Effector memory CD8-positive, alpha-beta T cell (primary cell): ENCODE data around the gene HSDL1.
"Not testable (repeated sequence)": the region's sequence is repeated elsewhere in the genome, so short reads cannot be mapped to it uniquely, and the experiment has no call there.

Experiments used
- ATAC-seq: fragments of 150-1000 bp; cut with Tn5 transposase; replicated peaks from 2 replicates; pipeline ENCODE4 v1.10.0; 2021; ENCODE audit warnings: mild to moderate bottlenecking, moderate library complexity
- DNase-seq, 3 experiments: peaks; one replicate each; pipeline ENCODE4 v3.0.0; 2021
- H3K27ac Mint-ChIP-seq, 2 donors: one replicate each; pipeline ENCODE4 v1.8.0; 2022; ENCODE audit warnings: mild to moderate bottlenecking in 2 of 2, mixed read lengths in 2 of 2, moderate library complexity in 2 of 2
- H3K27me3 Mint-ChIP-seq, 2 donors: one replicate each; pipeline ENCODE4 v1.8.0; 2022; ENCODE audit warnings: mixed read lengths in 2 of 2
- H3K36me3 Mint-ChIP-seq: one replicate; pipeline ENCODE4 v1.8.0; 2022; ENCODE audit warnings: mild to moderate bottlenecking, moderate library complexity, mixed read lengths; ENCODE audit not compliant: insufficient read depth
- H3K4me1 Mint-ChIP-seq, 2 donors: one replicate each; pipeline ENCODE4 v1.8.0; 2022; ENCODE audit warnings: low read depth in 2 of 2, mixed read lengths in 2 of 2
- H3K4me3 Mint-ChIP-seq, 2 donors: one replicate each; pipeline ENCODE4 v1.8.0; 2022; ENCODE audit warnings: mild to moderate bottlenecking in 2 of 2, mixed read lengths in 2 of 2, moderate library complexity in 2 of 2
- H3K9me3 Mint-ChIP-seq, 2 donors: one replicate each; pipeline ENCODE4 v1.8.0; 2022; ENCODE audit warnings: mixed read lengths in 2 of 2

Gene HSDL1

DNA sequence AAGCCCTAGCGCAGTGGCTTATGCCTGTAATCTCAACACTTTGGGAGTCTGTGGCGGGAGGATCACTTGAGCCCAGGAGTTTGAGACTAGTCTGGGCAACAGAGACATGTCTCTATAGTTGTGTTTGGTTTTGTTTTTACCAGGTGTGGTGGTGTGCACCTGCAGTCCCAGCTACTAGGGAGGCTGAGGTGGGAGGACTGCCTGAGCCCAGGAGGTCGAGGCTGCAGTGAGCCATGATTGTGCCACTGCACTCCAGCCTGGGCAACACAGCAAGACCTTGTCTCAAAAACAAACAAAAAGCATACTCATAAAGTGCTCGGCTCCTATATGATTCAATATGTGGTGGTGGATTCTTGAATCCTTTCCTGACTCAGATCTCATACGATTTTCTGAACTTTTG is 26.7 kb downstream of the HSDL1 start:
- not testable (repeated sequence) for H3K27me3 Mint-ChIP-seq, H3K27ac Mint-ChIP-seq, DNase-seq, H3K9me3 Mint-ChIP-seq, ATAC-seq
- peak overlapping the region in 1 of 2 donors; percentile 13 for H3K4me3 Mint-ChIP-seq
- peaks cover 21% of the 10 kb centered on the region for H3K36me3 Mint-ChIP-seq
- H3K4me1 Mint-ChIP-seq: peaks cover 11 to 20% of the 10 kb centered on the region in 2 donors

DNA sequence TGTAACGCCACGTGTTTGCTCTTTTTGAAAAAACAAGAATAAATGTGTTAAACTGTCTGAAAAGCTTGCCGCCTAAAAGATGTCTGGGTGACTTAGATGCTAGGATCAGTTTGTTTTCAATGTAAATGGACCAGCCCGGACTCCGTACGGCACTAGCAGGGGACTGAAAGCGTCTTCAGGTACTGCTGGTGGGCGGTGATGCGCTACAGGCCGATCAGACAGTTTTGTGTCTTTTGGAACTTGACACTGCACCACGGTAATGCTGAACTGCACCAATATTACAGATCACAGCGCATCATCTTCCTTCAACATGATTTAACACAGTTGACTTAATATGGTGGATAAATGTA is 27.5 kb downstream of the HSDL1 start:
- ATAC-seq: no peak
- Mint-ChIP-seq H3K27me3 (no peaks in the 10 kb centered on the region), H3K4me1 (peaks cover 11 to 20% of the 10 kb centered on the region in 2 donors)

DNA sequence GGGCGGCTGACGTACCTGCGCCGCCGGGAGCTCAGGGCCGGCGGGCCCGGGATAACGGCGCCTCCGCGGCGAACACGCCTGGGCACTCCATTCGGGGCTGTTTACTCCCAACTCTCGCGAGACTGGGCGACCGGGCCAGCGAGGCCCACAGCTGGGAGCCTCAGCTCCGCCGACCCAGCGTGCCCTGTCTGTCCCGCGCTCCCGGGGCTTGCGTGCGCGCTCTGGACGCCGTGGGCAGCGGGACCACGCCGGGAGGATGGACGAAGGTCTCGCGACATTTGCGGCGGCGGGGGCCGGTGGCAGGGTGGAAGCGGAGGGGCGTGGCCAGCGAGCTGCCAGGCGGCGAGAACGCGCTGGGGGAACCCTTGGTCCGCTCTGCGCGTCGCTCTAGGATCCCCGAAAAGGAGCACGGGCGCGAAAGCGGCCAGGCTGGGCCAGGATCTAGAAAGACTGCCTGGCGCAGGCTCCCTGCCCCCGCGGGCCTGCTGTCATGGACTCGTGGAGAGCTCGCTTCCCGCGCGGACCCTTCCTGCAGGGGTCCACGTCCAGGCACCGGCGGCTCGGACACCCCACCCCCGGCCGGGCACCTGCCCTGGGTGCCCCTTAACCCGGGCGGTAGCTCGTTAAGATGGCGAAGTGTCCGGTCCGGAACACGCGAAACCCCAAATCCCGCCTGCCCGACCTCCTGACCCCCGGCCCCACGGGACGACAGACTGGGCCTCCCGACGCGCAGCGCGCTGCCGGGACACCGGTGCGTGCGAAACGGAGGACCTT is 28.1 kb downstream of the HSDL1 start, which contains the start of gene MBTPS1:
TSS of gene MBTPS1 (minus strand) at position 223 of the 774 bp plus-strand sequence. CDS start 15,159 bp downstream, outside the sequence.
- DNase-seq (peak; percentile 97 to 98 (median 97)), ATAC-seq (peak; percentile 87)
- Mint-ChIP-seq H3K4me1 (peaks cover 11 to 20% of the 10 kb centered on the region in 2 donors), H3K4me3 (peak within 1 kb of the TSS; percentile 90 to 92), H3K9me3 (no peaks in the 10 kb centered on the region), H3K27ac (peak within 1 kb of the TSS; percentile 93 to 98), H3K27me3 (no peaks in the 10 kb centered on the region), H3K36me3 (peaks cover 21% of the 10 kb centered on the region)

More for the DNA sequence above, 27.5 kb downstream of the HSDL1 start:
- Mint-ChIP-seq H3K27ac (peak overlapping the region; percentile 93 to 98), H3K4me3 (peak overlapping the region; percentile 90 to 92), H3K36me3 (peaks cover 21% of the 10 kb centered on the region), H3K9me3 (no peaks in the 10 kb centered on the region)
- no peak for DNase-seq

DNA sequence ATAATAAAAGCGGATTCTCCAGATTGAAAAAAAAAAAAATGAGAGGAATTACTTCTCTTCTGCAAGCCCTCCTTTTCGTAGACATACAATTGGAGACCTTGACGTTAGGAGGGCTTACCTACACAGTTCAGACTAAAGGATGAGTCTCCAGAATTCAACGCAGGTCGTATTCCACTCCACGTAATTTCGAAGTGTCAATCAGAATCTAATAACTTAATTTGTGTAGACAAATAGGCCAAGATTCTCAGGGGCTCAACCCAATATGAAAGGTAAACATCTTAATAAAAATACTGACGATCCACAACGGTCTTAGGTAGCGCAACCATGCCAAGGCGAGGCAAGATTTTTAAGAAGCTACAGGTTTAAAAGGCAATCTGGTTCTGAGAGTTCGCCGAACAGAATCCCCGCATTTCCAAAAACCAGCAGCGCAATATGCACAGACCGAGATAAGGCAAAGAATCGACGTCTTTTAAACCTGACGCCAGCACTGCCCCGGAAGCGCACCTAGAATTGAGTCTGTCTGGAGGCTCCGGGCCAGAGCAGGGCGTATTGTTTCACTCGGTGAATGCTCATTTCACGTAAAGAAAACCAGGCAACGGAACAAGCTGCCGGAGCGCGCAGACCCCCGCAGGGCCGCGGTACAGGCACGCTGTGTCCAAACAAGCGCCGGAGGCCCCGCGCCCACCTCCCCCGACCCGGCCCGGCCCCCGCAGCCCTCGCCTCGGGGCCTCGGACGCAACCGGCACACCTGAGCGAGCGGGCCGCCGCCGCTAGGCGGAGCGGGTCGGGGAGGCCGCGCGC is 28.9 kb downstream of the HSDL1 start:
- peaks cover 26% of the 10 kb centered on the region for H3K36me3 Mint-ChIP-seq
- H3K9me3 Mint-ChIP-seq: no peaks in the 10 kb centered on the region
- DNase-seq (peak in 2 of 3 experiments; percentile 43 to 49), ATAC-seq (peak; percentile 58)
- no peaks in the 10 kb centered on the region for H3K27me3 Mint-ChIP-seq
- peaks cover 14 to 22% of the 10 kb centered on the region in 2 donors for H3K4me1 Mint-ChIP-seq
- peak overlapping the region; percentile 93 to 98 for H3K27ac Mint-ChIP-seq
- peak overlapping the region; percentile 90 to 92 for H3K4me3 Mint-ChIP-seq

GRCh38 chr16:84111949-84112348 is 33.0 kb downstream of the HSDL1 start:
- H3K36me3 Mint-ChIP-seq: peaks cover 44% of the 10 kb centered on the region
- DNase-seq, H3K4me3 Mint-ChIP-seq, H3K27me3 Mint-ChIP-seq, ATAC-seq, H3K27ac Mint-ChIP-seq, H3K9me3 Mint-ChIP-seq: not testable (repeated sequence)
- H3K4me1 Mint-ChIP-seq: peaks cover 27 to 33% of the 10 kb centered on the region in 2 donors

GRCh38 chr16:84111525-84111924 is 33.5 kb downstream of the HSDL1 start:
- H3K4me3 Mint-ChIP-seq: no peak overlapping the region
- H3K9me3 Mint-ChIP-seq: no peaks in the 10 kb centered on the region
- H3K27me3 Mint-ChIP-seq: no peaks in the 10 kb centered on the region
- DNase-seq: no peak
- peaks cover 29 to 38% of the 10 kb centered on the region in 2 donors for H3K4me1 Mint-ChIP-seq
- no peak for ATAC-seq
- peaks cover 40% of the 10 kb centered on the region for H3K36me3 Mint-ChIP-seq
- peak overlapping the region in 1 of 2 donors; percentile 26 for H3K27ac Mint-ChIP-seq

DNA sequence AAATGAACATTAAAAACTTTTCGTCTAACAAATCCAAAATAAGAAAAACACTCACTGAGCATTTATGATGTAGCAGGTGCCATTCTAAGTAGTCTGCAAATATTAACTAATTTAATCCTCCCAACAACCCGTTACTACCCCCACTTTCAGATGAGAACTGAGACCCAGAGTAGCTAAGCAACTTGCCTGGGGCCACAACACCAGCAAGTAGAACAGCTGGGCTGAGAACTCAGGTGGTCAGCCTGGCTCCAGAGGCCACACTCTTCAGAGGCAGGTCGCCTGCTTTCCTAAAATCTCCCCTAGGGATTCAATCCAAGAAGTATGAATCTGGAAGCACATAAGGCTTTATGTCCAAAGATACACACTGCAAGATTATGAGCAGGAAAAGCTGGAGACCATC is 34.5 kb downstream of the HSDL1 start:
- H3K4me1 Mint-ChIP-seq: peaks cover 36 to 38% of the 10 kb centered on the region in 2 donors
- H3K4me3 Mint-ChIP-seq: no peak overlapping the region
- DNase-seq (no peak), ATAC-seq (no peak)
- peak overlapping the region in 1 of 2 donors; percentile 26 for H3K27ac Mint-ChIP-seq
- no peaks in the 10 kb centered on the region for H3K27me3 Mint-ChIP-seq
- no peaks in the 10 kb centered on the region for H3K9me3 Mint-ChIP-seq
- peaks cover 36% of the 10 kb centered on the region for H3K36me3 Mint-ChIP-seq

DNA sequence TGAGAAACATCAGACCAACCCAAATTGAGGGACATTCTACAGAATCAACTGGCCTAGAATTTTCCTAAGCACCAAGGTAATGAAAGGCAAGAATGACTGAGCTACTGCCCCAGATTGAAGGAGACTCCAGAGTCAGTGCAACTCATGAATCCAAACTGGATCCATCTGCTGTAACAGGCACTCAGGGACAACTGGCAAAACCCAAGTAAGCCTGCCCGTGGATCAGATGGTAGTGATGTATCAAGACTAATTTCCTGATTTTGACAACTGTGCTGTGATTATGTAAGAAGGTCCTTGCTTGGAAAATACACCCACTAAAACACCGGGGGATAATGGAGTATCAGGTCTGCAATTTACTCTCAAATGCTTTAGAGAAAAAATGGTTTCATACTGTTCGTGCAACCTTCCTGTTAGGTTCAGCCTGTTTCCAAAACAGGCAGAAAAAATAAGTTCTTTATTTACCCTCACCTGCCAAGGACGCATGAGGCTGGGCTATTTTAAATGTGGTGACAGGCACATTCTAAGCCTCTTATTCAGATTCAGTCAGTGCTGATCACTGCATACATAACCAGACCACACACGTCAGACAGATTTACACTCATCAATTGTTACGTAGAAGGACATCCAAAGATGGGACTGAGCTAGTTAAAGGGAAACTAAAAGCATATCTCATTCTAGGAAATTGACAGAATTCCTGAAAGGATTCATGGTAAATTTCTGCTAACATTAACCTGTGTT is 35.2 kb downstream of the HSDL1 start:
- H3K36me3 Mint-ChIP-seq: peaks cover 43% of the 10 kb centered on the region
- no peaks in the 10 kb centered on the region for H3K27me3 Mint-ChIP-seq
- ATAC-seq (no peak), DNase-seq (no peak)
- no peaks in the 10 kb centered on the region for H3K9me3 Mint-ChIP-seq
- H3K4me1 Mint-ChIP-seq: peaks cover 34 to 38% of the 10 kb centered on the region in 2 donors
- H3K4me3 Mint-ChIP-seq: no peak overlapping the region
- H3K27ac Mint-ChIP-seq: peak overlapping the region in 1 of 2 donors; percentile 22

GRCh38 chr16:84107921-84108320 is 37.1 kb downstream of the HSDL1 start:
- ATAC-seq (no peak), DNase-seq (no peak)
- Mint-ChIP-seq H3K4me3 (no peak overlapping the region), H3K27me3 (no peaks in the 10 kb centered on the region), H3K36me3 (peaks cover 42% of the 10 kb centered on the region), H3K9me3 (no peaks in the 10 kb centered on the region), H3K4me1 (peaks cover 35 to 45% of the 10 kb centered on the region in 2 donors), H3K27ac (no peak overlapping the region)

DNA sequence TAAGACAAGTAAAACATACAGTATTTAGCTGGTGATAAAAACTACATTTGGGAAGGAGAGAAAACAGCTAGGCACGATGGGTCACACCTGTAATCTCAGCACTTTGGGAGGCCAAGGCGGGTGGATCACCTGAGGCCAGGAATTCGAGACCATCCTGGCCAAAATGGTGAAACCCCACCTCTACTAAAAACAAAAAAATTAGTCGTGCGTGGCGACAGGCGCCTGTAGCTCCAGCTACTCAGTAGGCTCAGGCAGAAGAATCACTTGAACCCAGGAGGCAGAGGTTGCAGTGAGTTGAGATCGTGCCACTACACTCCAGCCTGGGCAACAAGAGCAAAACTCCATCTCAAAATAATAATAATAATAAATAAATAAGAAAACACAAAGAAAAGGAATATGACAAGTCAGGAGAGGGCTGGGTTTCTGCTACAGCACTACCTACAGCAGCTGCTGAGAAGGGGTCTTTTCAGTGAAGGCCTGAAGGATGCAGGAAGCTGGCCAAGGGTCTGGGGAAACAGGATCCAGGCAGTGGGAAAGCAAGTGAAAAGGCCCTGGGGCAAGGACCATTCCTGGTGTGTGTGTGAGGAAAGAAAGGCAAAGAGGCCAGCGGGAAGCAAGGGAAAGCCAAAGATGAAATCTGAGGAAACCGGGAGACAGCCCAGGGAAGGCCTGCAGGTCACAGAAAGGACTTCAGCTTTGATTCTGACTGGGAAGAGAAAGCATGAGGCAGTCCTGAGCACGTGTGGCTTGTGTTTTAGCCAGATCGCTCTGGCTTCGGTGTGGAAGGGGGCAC is 38.8 kb downstream of the HSDL1 start:
- ATAC-seq: no peak
- Mint-ChIP-seq H3K27me3 (no peaks in the 10 kb centered on the region), H3K4me1 (peaks cover 36 to 55% of the 10 kb centered on the region in 2 donors), H3K36me3 (peaks cover 48% of the 10 kb centered on the region), H3K9me3 (no peaks in the 10 kb centered on the region), H3K4me3 (peak overlapping the region in 1 of 2 donors; percentile 28), H3K27ac (peak overlapping the region; percentile 12 to 47)
- DNase-seq: no peak

DNA sequence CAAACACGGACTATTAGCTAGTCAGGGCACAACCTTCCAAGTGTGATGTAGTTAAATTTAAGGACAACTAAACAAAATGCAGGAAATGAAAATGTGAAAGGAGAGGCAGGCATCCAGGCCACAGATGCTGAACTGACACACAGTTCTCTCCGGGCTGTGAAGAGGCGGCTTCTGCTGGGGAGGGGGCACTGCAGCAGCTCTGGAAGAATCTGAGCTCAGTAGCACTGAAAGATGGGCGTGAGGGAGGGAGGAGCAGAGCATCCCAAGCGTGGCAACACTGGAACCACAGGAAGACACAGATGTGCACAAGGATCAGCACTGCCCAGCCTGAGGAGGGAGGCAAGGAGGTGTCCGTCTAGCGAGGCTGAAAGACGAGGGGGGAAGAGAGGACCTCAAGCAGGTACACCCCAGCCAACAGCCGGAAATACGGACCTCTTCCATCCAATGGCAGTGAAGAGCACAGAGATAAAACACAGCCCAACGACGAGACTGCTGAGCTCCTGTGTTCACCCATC is 39.6 kb downstream of the HSDL1 start:
- peak overlapping the region; percentile 49 to 51 for H3K27ac Mint-ChIP-seq
- H3K36me3 Mint-ChIP-seq: peaks cover 48% of the 10 kb centered on the region
- H3K4me1 Mint-ChIP-seq: peaks cover 29 to 47% of the 10 kb centered on the region in 2 donors
- no peaks in the 10 kb centered on the region for H3K9me3 Mint-ChIP-seq
- DNase-seq (no peak), ATAC-seq (no peak)
- H3K27me3 Mint-ChIP-seq: no peaks in the 10 kb centered on the region
- H3K4me3 Mint-ChIP-seq: peak overlapping the region in 1 of 2 donors; percentile 21

DNA sequence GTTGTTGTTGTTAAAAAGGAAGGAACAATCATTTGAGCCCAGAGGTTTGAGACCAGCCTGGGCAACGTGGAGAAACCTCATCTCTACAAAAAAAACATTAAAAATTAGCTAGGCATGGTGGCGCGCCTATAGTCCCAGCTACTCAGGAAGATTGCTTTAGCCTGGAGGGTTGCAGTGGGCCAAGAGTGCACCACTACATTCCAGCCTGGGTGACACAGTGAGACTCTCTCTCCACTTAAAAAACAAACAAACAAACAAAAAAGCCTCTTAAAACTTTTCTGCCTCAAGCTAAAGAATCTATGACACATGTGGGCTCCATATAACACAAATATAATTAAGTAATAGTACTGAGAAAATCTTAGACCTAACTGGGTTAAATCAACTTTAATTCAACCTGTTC is 40.7 kb downstream of the HSDL1 start:
- DNase-seq (no peak), ATAC-seq (no peak)
- Mint-ChIP-seq H3K4me1 (peaks cover 28 to 45% of the 10 kb centered on the region in 2 donors), H3K27me3 (no peaks in the 10 kb centered on the region), H3K36me3 (peaks cover 57% of the 10 kb centered on the region), H3K9me3 (no peaks in the 10 kb centered on the region), H3K27ac (peak overlapping the region in 1 of 2 donors; percentile 51), H3K4me3 (no peak overlapping the region)
